Suprapubic skin (tissue), 4 donors: Measurements from ENCODE around the gene FRMD4B.

ENCODE experiments used
- EP300 ChIP-seq: sonication (generic); formaldehyde crosslinking; IDR thresholded peaks from one replicate; pipeline ENCODE4 v1.6.1; 2017; ENCODE audit warnings: antibody characterized with exemption
- POLR2A ChIP-seq, 2 donors: fragments of 450-650 bp; IDR thresholded peaks; one replicate each; pipeline ENCODE4 v1.6.1; 2017; ENCODE audit warnings: antibody characterized with exemption in 2 of 2, mild to moderate bottlenecking in 2 of 2, moderate library complexity in 2 of 2
- POLR2AphosphoS5 ChIP-seq, 3 donors: sonication (generic); formaldehyde crosslinking; IDR thresholded peaks; one replicate each; pipeline ENCODE4 v1.6.1; 2017; ENCODE audit warnings: antibody characterized with exemption in 3 of 3
- TF ChIP-seq, protein P1 (sequence below), 2 donors: fragments of 200-600 bp in 1 of 2; fragments of 450-650 bp in 1 of 2; sonication (generic) in 1 of 2; IDR thresholded peaks; one replicate each; pipeline ENCODE4 v1.5.1; 2016 to 2019; ENCODE audit warnings: antibody characterized with exemption in 2 of 2, mild to moderate bottlenecking in 1 of 2, moderate library complexity in 1 of 2

DNA sequence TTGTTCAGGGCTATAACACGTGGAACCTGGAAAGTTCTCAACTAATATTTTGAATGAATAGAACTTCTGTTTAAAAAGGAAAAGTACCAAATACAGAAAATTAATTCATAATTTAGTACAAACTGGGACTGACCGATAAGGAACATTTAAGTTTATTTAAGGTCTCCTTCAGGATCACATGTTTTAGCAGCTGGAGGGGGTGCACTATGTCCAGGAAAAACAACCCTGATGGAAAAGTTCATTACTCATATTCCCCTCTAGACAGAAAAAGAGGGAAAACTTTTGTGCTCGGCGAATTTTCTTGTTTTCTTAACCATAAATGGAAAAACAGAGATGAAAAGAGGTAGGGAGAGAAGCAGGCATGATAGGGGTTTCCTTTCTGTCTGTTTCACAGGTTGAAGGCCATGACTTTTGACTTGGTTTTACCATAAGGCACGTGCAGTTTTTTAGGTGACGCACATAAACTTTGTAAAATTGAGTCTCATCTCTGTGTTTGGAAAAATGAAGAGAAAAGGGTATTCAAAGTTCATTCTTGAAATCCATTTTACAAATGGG is 26.5 kb downstream of the FRMD4B start:
- TF ChIP-seq, protein P1, sequence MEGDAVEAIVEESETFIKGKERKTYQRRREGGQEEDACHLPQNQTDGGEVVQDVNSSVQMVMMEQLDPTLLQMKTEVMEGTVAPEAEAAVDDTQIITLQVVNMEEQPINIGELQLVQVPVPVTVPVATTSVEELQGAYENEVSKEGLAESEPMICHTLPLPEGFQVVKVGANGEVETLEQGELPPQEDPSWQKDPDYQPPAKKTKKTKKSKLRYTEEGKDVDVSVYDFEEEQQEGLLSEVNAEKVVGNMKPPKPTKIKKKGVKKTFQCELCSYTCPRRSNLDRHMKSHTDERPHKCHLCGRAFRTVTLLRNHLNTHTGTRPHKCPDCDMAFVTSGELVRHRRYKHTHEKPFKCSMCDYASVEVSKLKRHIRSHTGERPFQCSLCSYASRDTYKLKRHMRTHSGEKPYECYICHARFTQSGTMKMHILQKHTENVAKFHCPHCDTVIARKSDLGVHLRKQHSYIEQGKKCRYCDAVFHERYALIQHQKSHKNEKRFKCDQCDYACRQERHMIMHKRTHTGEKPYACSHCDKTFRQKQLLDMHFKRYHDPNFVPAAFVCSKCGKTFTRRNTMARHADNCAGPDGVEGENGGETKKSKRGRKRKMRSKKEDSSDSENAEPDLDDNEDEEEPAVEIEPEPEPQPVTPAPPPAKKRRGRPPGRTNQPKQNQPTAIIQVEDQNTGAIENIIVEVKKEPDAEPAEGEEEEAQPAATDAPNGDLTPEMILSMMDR (IDR thresholded peaks at IDR 0.05) = no peak
- TF ChIP-seq EP300 = no peak
- TF ChIP-seq POLR2A (IDR thresholded peaks at IDR 0.05) = no peak
- no peak for TF ChIP-seq POLR2AphosphoS5 (IDR thresholded peaks at IDR 0.05)
